Right atrium auricular region (tissue), 2 donors: Measurements from ENCODE around the gene REL. TPM values are rescaled to one million over a fixed set of nuclear protein-coding genes. Genes with fewer than 3 reads are reported as not detected.
A peak's percentile ranks its signal among the peaks of the same experiment; 100 is the strongest.

ENCODE experiments used
- DNase-seq: peaks from one replicate; pipeline ENCODE4 v3.0.0-alpha.2; 2019; ENCODE audit warnings: low spot score
- H3K27ac ChIP-seq, 2 donors: fragments of 200-600 bp; sonication (generic); 1 replicate in 1 of 2; 2 replicates in 1 of 2; pipeline ENCODE4 v1.5.1; 2016 to 2019
- H3K27me3 ChIP-seq, 2 donors: fragments of 200-600 bp; sonication (generic); one replicate each; pipeline versions ENCODE4 v1.5.1 to v1.6.0; 2017 to 2019
- H3K36me3 ChIP-seq: fragments of 200-600 bp; sonication (generic); one replicate; pipeline ENCODE4 v1.5.1; 2016
- H3K4me1 ChIP-seq, 2 donors: fragments of 200-600 bp; sonication (generic); one replicate each; pipeline versions ENCODE4 v1.5.1 to v1.6.0; 2017 to 2019
- H3K4me3 ChIP-seq, 2 donors: fragments of 200-600 bp; sonication (generic); 1 replicate in 1 of 2; 2 replicates in 1 of 2; pipeline ENCODE4 v1.5.1; 2017 to 2019; ENCODE audit warnings: mild to moderate bottlenecking in 1 of 2, moderate library complexity in 1 of 2
- H3K9me3 ChIP-seq, 2 donors: fragments of 200-600 bp; sonication (generic); one replicate each; pipeline ENCODE4 v1.5.1; 2019
- CTCF ChIP-seq, 2 donors: fragments of 200-600 bp; sonication (generic); IDR thresholded peaks; one replicate each; pipeline ENCODE4 v1.5.1; 2019; ENCODE audit warnings: antibody characterized with exemption in 2 of 2
- total RNA-seq, 2 donors: library from RNA; depleted of rRNA; stranded (reverse); fragments of >200 nt; gene quantifications; one replicate each; pipeline ENCODE4 v1.1.0, GENCODE V29; 2016

Gene REL
- total RNA-seq, 2 donors from 2014 or later = 6.0 to 7.3 TPM

- H3K9me3 ChIP-seq = no peaks in the 10 kb centered on the region
- no peak for DNase-seq
- no peaks in the 10 kb centered on the region for H3K36me3 ChIP-seq
- H3K27ac ChIP-seq = no peak overlapping the region
- no peak overlapping the region for H3K4me3 ChIP-seq
- no peak for TF ChIP-seq CTCF (IDR thresholded peaks at IDR 0.05)
- H3K27me3 ChIP-seq = no peaks in the 10 kb centered on the region
- H3K4me1 ChIP-seq = no peaks in the 10 kb centered on the region
Measured at GRCh38 chr2:60847854-60848253, 33.5 kb upstream of the REL start.

- H3K36me3 ChIP-seq = no peaks in the 10 kb centered on the region
- H3K4me3 ChIP-seq = no peak overlapping the region
- H3K9me3 ChIP-seq = no peaks in the 10 kb centered on the region
- H3K27me3 ChIP-seq = no peaks in the 10 kb centered on the region
- no peak for TF ChIP-seq CTCF (IDR thresholded peaks at IDR 0.05)
- no peak overlapping the region for H3K27ac ChIP-seq
- no peak for DNase-seq
- no peaks in the 10 kb centered on the region for H3K4me1 ChIP-seq
Measured at GRCh38 chr2:60849187-60849586, 32.2 kb upstream of the REL start.

GRCh38 chr2:60852282-60852860 lies 29.0 kb upstream of the REL start:
- no peaks in the 10 kb centered on the region for H3K36me3 ChIP-seq
- no peaks in the 10 kb centered on the region for H3K4me1 ChIP-seq
- no peak for TF ChIP-seq CTCF (IDR thresholded peaks at IDR 0.05)
- no peaks in the 10 kb centered on the region for H3K9me3 ChIP-seq
- no peak overlapping the region for H3K4me3 ChIP-seq
- peak; percentile 59 for DNase-seq
- H3K27ac ChIP-seq = no peak overlapping the region
- no peaks in the 10 kb centered on the region for H3K27me3 ChIP-seq

- Histone ChIP-seq H3K27me3 (no peaks in the 10 kb centered on the region), H3K9me3 (no peaks in the 10 kb centered on the region), H3K4me1 (no peaks in the 10 kb centered on the region), H3K36me3 (no peaks in the 10 kb centered on the region), H3K27ac (no peak overlapping the region), H3K4me3 (no peak overlapping the region)
- TF ChIP-seq CTCF (IDR thresholded peaks at IDR 0.05) = no peak
- no peak for DNase-seq
Measured at GRCh38 chr2:60853531-60853930, 27.8 kb upstream of the REL start.

- no peak for TF ChIP-seq CTCF (IDR thresholded peaks at IDR 0.05)
- Histone ChIP-seq H3K27ac (no peak overlapping the region), H3K36me3 (no peaks in the 10 kb centered on the region), H3K4me1 (no peaks in the 10 kb centered on the region), H3K27me3 (no peaks in the 10 kb centered on the region), H3K9me3 (no peaks in the 10 kb centered on the region), H3K4me3 (no peak overlapping the region)
- DNase-seq = no peak
Measured at GRCh38 chr2:60855989-60856669, 25.2 kb upstream of the REL start.

GRCh38 chr2:60857056-60857455 lies 24.3 kb upstream of the REL start:
- H3K4me1 ChIP-seq = no peaks in the 10 kb centered on the region
- H3K4me3 ChIP-seq = no peak overlapping the region
- no peaks in the 10 kb centered on the region for H3K36me3 ChIP-seq
- no peak overlapping the region for H3K27ac ChIP-seq
- peaks cover 0 to 7% of the 10 kb centered on the region in 2 donors for H3K9me3 ChIP-seq
- no peaks in the 10 kb centered on the region for H3K27me3 ChIP-seq
- no peak for DNase-seq
- no peak for TF ChIP-seq CTCF (IDR thresholded peaks at IDR 0.05)
